Adrenal gland (tissue), 5 donors: Measurements from ENCODE around the gene SP100.

Experiments
- CTCF ChIP-seq, 6 experiments: fragments of 450-650 bp in 4 of 6; fragments of 200-600 bp in 2 of 6; sonication (generic) in 1 of 6; IDR thresholded peaks; 1 replicate in 5 of 6; 2 replicates in 1 of 6; pipeline versions ENCODE4 v1.5.1 to v1.8.0; 2016 to 2021; ENCODE audit warnings: antibody characterized with exemption in 6 of 6, mild to moderate bottlenecking in 2 of 6, moderate library complexity in 1 of 6
- POLR2A ChIP-seq, 2 donors: fragments of 450-650 bp; IDR thresholded peaks; one replicate each; pipeline ENCODE4 v1.6.1; 2017; ENCODE audit warnings: antibody characterized with exemption in 2 of 2, mild to moderate bottlenecking in 2 of 2, moderate library complexity in 1 of 2
- donor health status: DM: no; HTN: no; CAD: no.

GRCh38 chr2:230472621-230473018 lies 56.6 kb downstream of the SP100 start:
- TF ChIP-seq CTCF (IDR thresholded peaks at IDR 0.05) (no peak), POLR2A (IDR thresholded peaks at IDR 0.05) (no peak)
